HL-60 (cell line): Measurements from ENCODE around the gene PTPRJ.

Experiments
- POLR2AphosphoS5 ChIP-seq: IDR thresholded peaks from 2 replicates; pipeline ENCODE4 v1.6.1; 2012; ENCODE audit warnings: low read depth
- TF ChIP-seq, protein P1 (sequence below): IDR thresholded peaks from one replicate; pipeline ENCODE4 v1.5.1; 2011; ENCODE audit warnings: low read length, control low read depth, inconsistent platforms; ENCODE audit not compliant: insufficient read depth

DNA sequence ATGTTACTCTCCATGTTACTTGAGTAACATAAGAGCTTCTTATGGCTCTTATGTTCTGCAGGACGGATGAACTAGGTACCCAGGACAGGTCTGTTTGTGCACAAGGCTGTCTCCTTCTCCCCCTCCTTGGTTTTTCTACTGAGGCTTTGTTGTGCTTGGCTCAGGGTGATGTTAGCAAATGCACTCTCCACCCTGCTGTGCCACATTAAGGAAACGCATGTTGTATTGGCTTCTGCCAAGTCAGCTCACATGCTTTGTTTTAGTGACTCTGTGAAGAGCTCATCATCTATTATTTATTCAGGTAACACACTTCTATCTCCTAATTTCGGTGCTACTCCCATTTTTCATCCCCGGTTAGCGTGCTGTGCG lies 108.3 kb downstream of the PTPRJ start:
- TF ChIP-seq, protein P1, sequence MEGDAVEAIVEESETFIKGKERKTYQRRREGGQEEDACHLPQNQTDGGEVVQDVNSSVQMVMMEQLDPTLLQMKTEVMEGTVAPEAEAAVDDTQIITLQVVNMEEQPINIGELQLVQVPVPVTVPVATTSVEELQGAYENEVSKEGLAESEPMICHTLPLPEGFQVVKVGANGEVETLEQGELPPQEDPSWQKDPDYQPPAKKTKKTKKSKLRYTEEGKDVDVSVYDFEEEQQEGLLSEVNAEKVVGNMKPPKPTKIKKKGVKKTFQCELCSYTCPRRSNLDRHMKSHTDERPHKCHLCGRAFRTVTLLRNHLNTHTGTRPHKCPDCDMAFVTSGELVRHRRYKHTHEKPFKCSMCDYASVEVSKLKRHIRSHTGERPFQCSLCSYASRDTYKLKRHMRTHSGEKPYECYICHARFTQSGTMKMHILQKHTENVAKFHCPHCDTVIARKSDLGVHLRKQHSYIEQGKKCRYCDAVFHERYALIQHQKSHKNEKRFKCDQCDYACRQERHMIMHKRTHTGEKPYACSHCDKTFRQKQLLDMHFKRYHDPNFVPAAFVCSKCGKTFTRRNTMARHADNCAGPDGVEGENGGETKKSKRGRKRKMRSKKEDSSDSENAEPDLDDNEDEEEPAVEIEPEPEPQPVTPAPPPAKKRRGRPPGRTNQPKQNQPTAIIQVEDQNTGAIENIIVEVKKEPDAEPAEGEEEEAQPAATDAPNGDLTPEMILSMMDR: no peak
- no peak for TF ChIP-seq POLR2AphosphoS5
